Sigmoid colon (tissue), 4 donors: ENCODE measurements around the gene CARD19.

Experiments used
- CTCF ChIP-seq, 4 experiments: fragments of 450-650 bp in 3 of 4; fragments of 200-600 bp in 1 of 4; IDR thresholded peaks; one replicate each; pipeline ENCODE4 v1.5.1; 2016 to 2019; ENCODE audit warnings: antibody characterized with exemption in 4 of 4, mild to moderate bottlenecking in 3 of 4, moderate library complexity in 2 of 4
- EP300 ChIP-seq, 4 donors: sonication (generic); formaldehyde crosslinking; IDR thresholded peaks; one replicate each; pipeline ENCODE4 v1.6.1; 2017; ENCODE audit warnings: antibody characterized with exemption in 4 of 4
- POLR2A ChIP-seq, 2 donors: fragments of 450-650 bp; IDR thresholded peaks; one replicate each; pipeline ENCODE4 v1.6.1; 2016; ENCODE audit warnings: antibody characterized with exemption in 2 of 2, mild to moderate bottlenecking in 2 of 2, moderate library complexity in 2 of 2
- POLR2AphosphoS5 ChIP-seq, 4 donors: sonication (generic); formaldehyde crosslinking; IDR thresholded peaks; one replicate each; pipeline ENCODE4 v1.6.1; 2017; ENCODE audit warnings: antibody characterized with exemption in 4 of 4

- TF ChIP-seq CTCF (IDR thresholded peaks at IDR 0.05) (no peak), POLR2A (IDR thresholded peaks at IDR 0.05) (no peak), EP300 (IDR thresholded peaks at IDR 0.05) (no peak), POLR2AphosphoS5 (IDR thresholded peaks at IDR 0.05) (no peak)
Observed at GRCh38 chr9:93107825-93108161, 11.8 kb downstream of the CARD19 start.
